Measurements from ENCODE around the gene ATE1.

The ATE1 gene

GRCh38 chr10:121911421-121911697, 16.5 kb downstream of the ATE1 start:
- TF ChIP-seq POLR2AphosphoS5 (IDR thresholded peaks at IDR 0.05; ENCODE audit: low read depth, low read length) (no peak), SIN3A (IDR thresholded peaks at IDR 0.05; ENCODE audit: borderline replicate concordance, insufficient read depth, low read length) (no peak), REST (IDR thresholded peaks at IDR 0.05; ENCODE audit: insufficient read depth in 1 of 2, low read depth in 2 of 2, low read length in 2 of 2) (no peak), FOXP2 (optimal IDR thresholded peaks at IDR 0.05; ENCODE audit: borderline replicate concordance, extremely low read depth, extremely low read length, insufficient read depth) (no peak), TAF1 (IDR thresholded peaks at IDR 0.05; ENCODE audit: borderline replicate concordance, insufficient read depth, low read length) (no peak)

GRCh38 chr10:121910673-121911420, 17.0 kb downstream of the ATE1 start:
- TF ChIP-seq TAF1 (IDR thresholded peaks at IDR 0.05; ENCODE audit: borderline replicate concordance, insufficient read depth, low read length), result no peak
- no peak for TF ChIP-seq SIN3A (IDR thresholded peaks at IDR 0.05; ENCODE audit: borderline replicate concordance, insufficient read depth, low read length)
- TF ChIP-seq FOXP2 (optimal IDR thresholded peaks at IDR 0.05; ENCODE audit: borderline replicate concordance, extremely low read depth, extremely low read length, insufficient read depth), result no peak
- no peak for TF ChIP-seq REST (IDR thresholded peaks at IDR 0.05; ENCODE audit: insufficient read depth in 1 of 2, low read depth in 2 of 2, low read length in 2 of 2)
- TF ChIP-seq POLR2AphosphoS5 (IDR thresholded peaks at IDR 0.05; ENCODE audit: low read depth, low read length), result no peak

- TF ChIP-seq REST (IDR thresholded peaks at IDR 0.05; ENCODE audit: insufficient read depth in 1 of 2, low read depth in 2 of 2, low read length in 2 of 2), result no peak
- TF ChIP-seq POLR2AphosphoS5 (IDR thresholded peaks at IDR 0.05; ENCODE audit: low read depth, low read length), result no peak
- no peak for TF ChIP-seq FOXP2 (optimal IDR thresholded peaks at IDR 0.05; ENCODE audit: borderline replicate concordance, extremely low read depth, extremely low read length, insufficient read depth)
- TF ChIP-seq SIN3A (IDR thresholded peaks at IDR 0.05; ENCODE audit: borderline replicate concordance, insufficient read depth, low read length), result no peak
- TF ChIP-seq TAF1 (IDR thresholded peaks at IDR 0.05; ENCODE audit: borderline replicate concordance, insufficient read depth, low read length), result no peak
Observed at GRCh38 chr10:121904888-121905287, 22.9 kb downstream of the ATE1 start.

GRCh38 chr10:121900443-121901174, 27.2 kb downstream of the ATE1 start:
- no peak for TF ChIP-seq REST (IDR thresholded peaks at IDR 0.05; ENCODE audit: insufficient read depth in 1 of 2, low read depth in 2 of 2, low read length in 2 of 2)
- TF ChIP-seq TAF1 (IDR thresholded peaks at IDR 0.05; ENCODE audit: borderline replicate concordance, insufficient read depth, low read length), result no peak
- no peak for TF ChIP-seq FOXP2 (optimal IDR thresholded peaks at IDR 0.05; ENCODE audit: borderline replicate concordance, extremely low read depth, extremely low read length, insufficient read depth)
- no peak for TF ChIP-seq SIN3A (IDR thresholded peaks at IDR 0.05; ENCODE audit: borderline replicate concordance, insufficient read depth, low read length)
- TF ChIP-seq POLR2AphosphoS5 (IDR thresholded peaks at IDR 0.05; ENCODE audit: low read depth, low read length), result no peak
